ENCODE results near the gene MEIS3. TPM values are rescaled to one million over a fixed set of nuclear protein-coding genes. Genes with fewer than 3 reads are reported as not detected.

MEIS3 gene
- total RNA-seq, 2 donors from 2014 or later = 16.2 to 41.6 TPM

GRCh38 chr19:47461876-47462275 is 42.5 kb upstream of the MEIS3 start:
- peaks cover 21% of the 10 kb centered on the region for H3K27me3 ChIP-seq (replicated peaks; ENCODE audit: insufficient read depth)

GRCh38 chr19:47459477-47459876 is 40.1 kb upstream of the MEIS3 start:
- Histone ChIP-seq H3K4me1 (replicated peaks) (no peaks in the 10 kb centered on the region), H3K27me3 (replicated peaks; ENCODE audit: insufficient read depth) (peaks cover 21% of the 10 kb centered on the region)
- intact Hi-C loops (cut with DNase I) = no loop called here

More at GRCh38 chr19:47461876-47462275, 42.5 kb upstream of the MEIS3 start:
- no peak for TF ChIP-seq POLR2A (IDR thresholded peaks at IDR 0.05)
- TF ChIP-seq POLR2AphosphoS5 (IDR thresholded peaks at IDR 0.05) = no peak
- TF ChIP-seq, protein P1, sequence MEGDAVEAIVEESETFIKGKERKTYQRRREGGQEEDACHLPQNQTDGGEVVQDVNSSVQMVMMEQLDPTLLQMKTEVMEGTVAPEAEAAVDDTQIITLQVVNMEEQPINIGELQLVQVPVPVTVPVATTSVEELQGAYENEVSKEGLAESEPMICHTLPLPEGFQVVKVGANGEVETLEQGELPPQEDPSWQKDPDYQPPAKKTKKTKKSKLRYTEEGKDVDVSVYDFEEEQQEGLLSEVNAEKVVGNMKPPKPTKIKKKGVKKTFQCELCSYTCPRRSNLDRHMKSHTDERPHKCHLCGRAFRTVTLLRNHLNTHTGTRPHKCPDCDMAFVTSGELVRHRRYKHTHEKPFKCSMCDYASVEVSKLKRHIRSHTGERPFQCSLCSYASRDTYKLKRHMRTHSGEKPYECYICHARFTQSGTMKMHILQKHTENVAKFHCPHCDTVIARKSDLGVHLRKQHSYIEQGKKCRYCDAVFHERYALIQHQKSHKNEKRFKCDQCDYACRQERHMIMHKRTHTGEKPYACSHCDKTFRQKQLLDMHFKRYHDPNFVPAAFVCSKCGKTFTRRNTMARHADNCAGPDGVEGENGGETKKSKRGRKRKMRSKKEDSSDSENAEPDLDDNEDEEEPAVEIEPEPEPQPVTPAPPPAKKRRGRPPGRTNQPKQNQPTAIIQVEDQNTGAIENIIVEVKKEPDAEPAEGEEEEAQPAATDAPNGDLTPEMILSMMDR (IDR thresholded peaks at IDR 0.05) = no peak
- Histone ChIP-seq H3K27ac (no peak overlapping the region), H3K4me1 (replicated peaks) (no peaks in the 10 kb centered on the region), H3K9me3 (no peaks in the 10 kb centered on the region), H3K4me3 (no peak overlapping the region), H3K36me3 (no peaks in the 10 kb centered on the region)
- 82% methylated on average over 5 of the region's 5 CpGs for WGBS
- DNase-seq (ENCODE audit: low spot score) = no peak
- intact Hi-C loops (cut with DNase I) = no loop called here

GRCh38 chr19:47458672-47459071 is 39.3 kb upstream of the MEIS3 start:
- Histone ChIP-seq H3K4me3 (no peak overlapping the region), H3K4me1 (replicated peaks) (no peaks in the 10 kb centered on the region), H3K9me3 (no peaks in the 10 kb centered on the region), H3K27me3 (replicated peaks; ENCODE audit: insufficient read depth) (peaks cover 21% of the 10 kb centered on the region), H3K27ac (no peak overlapping the region), H3K36me3 (no peaks in the 10 kb centered on the region)
- WGBS = 32% methylated on average over 5 of the region's 5 CpGs
- TF ChIP-seq, protein P1 (IDR thresholded peaks at IDR 0.05) = no peak
- TF ChIP-seq POLR2A (IDR thresholded peaks at IDR 0.05) = no peak
- TF ChIP-seq POLR2AphosphoS5 (IDR thresholded peaks at IDR 0.05) = no peak
- intact Hi-C loops (cut with DNase I) = no loop called here
- no peak for DNase-seq (ENCODE audit: low spot score)

More at GRCh38 chr19:47459477-47459876, 40.1 kb upstream of the MEIS3 start:
- no peak overlapping the region for H3K27ac ChIP-seq
- 86% methylated on average over 14 of the region's 14 CpGs for WGBS
- no peak overlapping the region for H3K4me3 ChIP-seq
- H3K36me3 ChIP-seq = no peaks in the 10 kb centered on the region
- TF ChIP-seq, protein P1 (IDR thresholded peaks at IDR 0.05) = no peak
- TF ChIP-seq POLR2A (IDR thresholded peaks at IDR 0.05) (no peak), POLR2AphosphoS5 (IDR thresholded peaks at IDR 0.05) (no peak)
- DNase-seq (ENCODE audit: low spot score) = no peak
- H3K9me3 ChIP-seq = no peaks in the 10 kb centered on the region

DNA sequence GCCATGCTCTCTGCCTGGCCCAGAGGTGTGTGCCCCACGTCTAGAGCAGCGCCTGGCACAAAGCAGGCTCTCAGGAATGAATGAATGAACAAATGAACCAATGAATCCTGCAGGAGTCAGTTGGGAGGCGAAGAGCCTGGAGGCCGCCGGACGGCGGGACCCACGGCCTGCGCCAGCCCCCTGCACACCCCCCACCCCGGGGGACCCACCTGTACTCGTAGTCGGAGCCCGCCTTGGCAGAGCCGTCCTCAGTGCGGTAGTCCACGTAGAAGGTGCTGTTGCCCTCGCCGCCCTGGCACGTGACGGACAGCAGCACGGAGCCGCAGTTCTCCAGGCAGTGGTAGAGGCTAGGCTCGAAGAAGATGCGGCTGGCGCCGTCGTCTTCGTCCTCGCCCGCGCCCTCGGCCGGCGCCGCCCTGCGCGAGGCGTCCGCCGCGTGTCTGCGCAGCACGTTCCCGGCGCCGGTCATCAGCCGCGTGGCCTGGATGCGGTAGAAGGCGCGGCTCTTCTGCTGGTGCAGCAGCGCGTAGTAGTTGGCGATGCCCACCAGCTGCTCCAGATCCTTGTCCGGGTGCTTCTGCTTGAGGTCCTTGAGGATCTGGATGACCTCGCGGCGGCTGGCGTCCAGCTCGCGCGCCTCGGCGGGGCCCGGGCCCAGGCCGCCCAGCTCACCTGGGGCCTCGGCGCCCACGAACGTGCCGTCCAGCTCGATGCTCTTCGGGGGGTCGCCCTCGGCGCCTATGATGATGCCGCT is 37.6 kb upstream of the MEIS3 start:
- Histone ChIP-seq H3K9me3 (no peaks in the 10 kb centered on the region), H3K4me3 (no peak overlapping the region), H3K27me3 (replicated peaks; ENCODE audit: insufficient read depth) (peaks cover 21% of the 10 kb centered on the region), H3K36me3 (no peaks in the 10 kb centered on the region), H3K4me1 (replicated peaks) (no peaks in the 10 kb centered on the region), H3K27ac (no peak overlapping the region)
- TF ChIP-seq POLR2AphosphoS5 (IDR thresholded peaks at IDR 0.05) (no peak), POLR2A (IDR thresholded peaks at IDR 0.05) (no peak)
- TF ChIP-seq, protein P1 (IDR thresholded peaks at IDR 0.05) = no peak
- intact Hi-C loops (cut with DNase I) = no loop called here
- DNase-seq (ENCODE audit: low spot score) = no peak
- 26% methylated on average over 64 of the region's 77 CpGs for WGBS

DNA sequence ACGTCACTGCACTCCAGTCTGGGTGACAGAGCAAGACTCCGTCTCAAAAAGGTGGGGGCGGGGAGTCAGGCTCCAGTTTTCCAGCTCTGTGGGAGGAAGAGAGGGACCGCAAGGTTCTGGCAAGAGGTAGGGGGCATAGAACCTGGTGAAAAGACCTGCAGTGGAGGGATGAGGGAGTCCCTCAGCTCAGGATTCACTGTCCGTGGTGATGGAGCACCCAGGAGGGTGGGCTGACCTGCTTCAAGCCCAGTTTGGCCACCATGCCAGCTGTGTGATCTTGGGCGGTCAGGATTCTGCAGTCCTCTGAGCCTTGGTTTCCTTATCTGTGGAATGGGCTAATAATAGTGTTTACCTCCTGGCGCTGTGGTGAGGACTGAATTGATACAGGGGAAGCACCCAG is 31.2 kb upstream of the MEIS3 start:
- no peaks in the 10 kb centered on the region for H3K36me3 ChIP-seq
- no peak overlapping the region for H3K4me3 ChIP-seq
- H3K4me1 ChIP-seq (replicated peaks) = no peaks in the 10 kb centered on the region
- H3K27ac ChIP-seq = no peak overlapping the region
- 51% methylated on average over 7 of the region's 7 CpGs for WGBS
- intact Hi-C loops (cut with DNase I) = no loop called here
- TF ChIP-seq POLR2A (IDR thresholded peaks at IDR 0.05) (no peak), POLR2AphosphoS5 (IDR thresholded peaks at IDR 0.05) (no peak)
- TF ChIP-seq, protein P1 (IDR thresholded peaks at IDR 0.05) = no peak
- no peak for DNase-seq (ENCODE audit: low spot score)
- no peaks in the 10 kb centered on the region for H3K9me3 ChIP-seq
- no peaks in the 10 kb centered on the region for H3K27me3 ChIP-seq (replicated peaks; ENCODE audit: insufficient read depth)

Data from prostate gland (tissue), 2 donors.